Left ventricle myocardium inferior (tissue), 1 donor: ENCODE results near the gene RUVBL2. TPM values are rescaled to one million over a fixed set of nuclear protein-coding genes. Genes with fewer than 3 reads are reported as not detected.

Source experiments
- DNase-seq: peaks from one replicate; pipeline ENCODE4 v3.0.0-alpha.2; 2020
- H3K27ac ChIP-seq: fragments of 200-600 bp; replicated peaks from 2 replicates; pipeline ENCODE4 v1.8.0; 2021
- H3K27me3 ChIP-seq: fragments of 200-600 bp; 2 replicates; pipeline ENCODE4 v1.8.0; 2021; ENCODE audit warnings: low read depth
- H3K36me3 ChIP-seq: fragments of 200-600 bp; 2 replicates; pipeline ENCODE4 v1.8.0; 2021
- H3K4me1 ChIP-seq: fragments of 200-600 bp; 2 replicates; pipeline ENCODE4 v1.8.0; 2021
- H3K4me3 ChIP-seq: fragments of 200-600 bp; 2 replicates; pipeline ENCODE4 v1.8.0; 2021; ENCODE audit warnings: mild to moderate bottlenecking, moderate library complexity
- H3K9me3 ChIP-seq: fragments of 200-600 bp; replicated peaks from 2 replicates; pipeline ENCODE4 v1.8.0; 2021
- intact Hi-C: fragments of 100-400 bp; cut with micrococcal nuclease; formaldehyde crosslinking; loops from one replicate; pipeline ENCODE4 v1.11.0; 2022
- total RNA-seq: library from RNA; stranded (reverse); fragmentation: NEBNext Ultra II Directional; extraction: Animal tissue kit (Norgen Biotek cat#: 25700); gene quantifications from one replicate; pipeline ENCODE4 v1.2.1, GENCODE V29; 2021
- TF ChIP-seq, protein P1 (sequence below): fragments of 200-600 bp; IDR thresholded peaks from 2 replicates; pipeline ENCODE4 v1.8.0; 2021; ENCODE audit warnings: antibody characterized with exemption, mild to moderate bottlenecking, borderline replicate concordance
- donor health status: DM: no; HTN: yes; CAD: no; lungs with severe emphysema.

The RUVBL2 gene
- total RNA-seq, 1 donor from 2014 or later: 44.4 TPM

GRCh38 chr19:48968179-48968661 lies 25.5 kb upstream of the RUVBL2 start:
- intact Hi-C loops: no loop called here
- Histone ChIP-seq H3K36me3 (peaks cover 62% of the 10 kb centered on the region), H3K4me3 (no peak overlapping the region), H3K27ac (peak overlapping the region; percentile 94), H3K9me3 (no peaks in the 10 kb centered on the region), H3K4me1 (peaks cover 79% of the 10 kb centered on the region), H3K27me3 (no peaks in the 10 kb centered on the region)
- DNase-seq: no peak
- TF ChIP-seq, protein P1, sequence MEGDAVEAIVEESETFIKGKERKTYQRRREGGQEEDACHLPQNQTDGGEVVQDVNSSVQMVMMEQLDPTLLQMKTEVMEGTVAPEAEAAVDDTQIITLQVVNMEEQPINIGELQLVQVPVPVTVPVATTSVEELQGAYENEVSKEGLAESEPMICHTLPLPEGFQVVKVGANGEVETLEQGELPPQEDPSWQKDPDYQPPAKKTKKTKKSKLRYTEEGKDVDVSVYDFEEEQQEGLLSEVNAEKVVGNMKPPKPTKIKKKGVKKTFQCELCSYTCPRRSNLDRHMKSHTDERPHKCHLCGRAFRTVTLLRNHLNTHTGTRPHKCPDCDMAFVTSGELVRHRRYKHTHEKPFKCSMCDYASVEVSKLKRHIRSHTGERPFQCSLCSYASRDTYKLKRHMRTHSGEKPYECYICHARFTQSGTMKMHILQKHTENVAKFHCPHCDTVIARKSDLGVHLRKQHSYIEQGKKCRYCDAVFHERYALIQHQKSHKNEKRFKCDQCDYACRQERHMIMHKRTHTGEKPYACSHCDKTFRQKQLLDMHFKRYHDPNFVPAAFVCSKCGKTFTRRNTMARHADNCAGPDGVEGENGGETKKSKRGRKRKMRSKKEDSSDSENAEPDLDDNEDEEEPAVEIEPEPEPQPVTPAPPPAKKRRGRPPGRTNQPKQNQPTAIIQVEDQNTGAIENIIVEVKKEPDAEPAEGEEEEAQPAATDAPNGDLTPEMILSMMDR: no peak

DNA sequence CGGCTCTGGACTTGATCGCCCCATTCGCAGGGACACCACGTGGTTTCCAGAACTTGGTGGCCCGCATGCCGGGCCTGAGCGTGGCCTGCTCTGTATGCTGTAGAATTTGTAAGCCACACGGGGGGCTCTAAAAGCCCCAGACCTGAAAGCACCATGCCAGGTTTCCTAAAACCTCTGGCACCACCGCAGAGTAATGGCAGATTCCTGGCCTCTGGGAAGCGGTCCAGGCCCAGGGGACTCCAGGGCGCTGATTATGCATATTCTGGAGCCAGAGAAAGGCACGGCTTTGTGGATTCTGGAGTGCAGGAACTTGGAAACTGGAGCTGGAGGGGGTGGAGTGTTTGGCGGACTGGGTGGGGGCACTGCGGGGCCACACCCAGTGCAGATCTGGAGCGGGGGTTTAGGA lies 24.9 kb upstream of the RUVBL2 start:
- Histone ChIP-seq H3K27me3 (no peaks in the 10 kb centered on the region), H3K9me3 (no peaks in the 10 kb centered on the region), H3K4me1 (peaks cover 73% of the 10 kb centered on the region), H3K4me3 (no peak overlapping the region), H3K36me3 (peaks cover 68% of the 10 kb centered on the region), H3K27ac (peak overlapping the region; percentile 94)
- DNase-seq: no peak
- intact Hi-C loops: no loop called here
- TF ChIP-seq, protein P1: no peak

DNA sequence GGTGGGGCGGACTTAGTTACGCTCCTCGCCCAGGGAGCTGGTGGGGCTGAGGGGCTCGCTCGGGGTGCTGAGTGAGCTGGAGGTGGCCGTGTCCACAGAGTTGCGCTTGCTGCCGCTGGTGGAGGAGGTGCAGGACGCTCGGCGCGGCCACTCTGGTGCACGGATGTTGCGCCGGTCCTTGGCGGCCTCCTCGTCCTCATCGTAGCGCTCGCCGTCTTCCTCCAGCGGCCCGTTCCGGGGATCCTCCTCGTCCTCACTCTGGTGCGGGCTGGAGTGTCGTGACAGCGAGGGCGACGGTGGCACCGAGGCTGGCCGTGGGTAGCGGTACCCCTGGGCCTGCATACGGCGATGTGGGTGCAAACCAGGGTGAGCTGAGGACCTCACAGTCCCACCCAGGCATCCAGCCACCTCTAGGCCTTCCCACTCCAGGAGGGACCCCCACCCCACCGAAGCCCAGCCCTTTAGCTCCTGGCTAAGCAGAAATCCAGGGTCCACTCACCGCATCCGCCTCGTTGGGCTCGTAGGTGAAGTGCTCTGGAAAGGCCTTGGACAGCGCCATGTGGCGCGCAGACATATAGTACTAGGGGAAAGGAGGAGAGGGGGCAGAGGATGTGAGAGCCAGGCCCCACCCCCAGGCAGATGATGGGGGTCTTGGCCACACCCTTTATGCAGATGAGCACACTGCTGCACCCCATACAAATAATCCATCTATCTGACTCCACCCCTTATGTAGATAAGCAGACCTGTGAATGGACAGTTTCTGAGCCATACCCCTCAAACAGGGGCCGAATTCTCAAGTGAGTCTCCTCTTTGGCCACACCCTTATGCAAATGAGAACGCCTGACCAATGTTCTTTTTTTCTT lies 24.2 kb upstream of the RUVBL2 start:
- peaks cover 66% of the 10 kb centered on the region for H3K4me1 ChIP-seq
- TF ChIP-seq, protein P1: no peak
- no peak for DNase-seq
- intact Hi-C loops: no loop called here
- H3K27me3 ChIP-seq: no peaks in the 10 kb centered on the region
- H3K36me3 ChIP-seq: peaks cover 75% of the 10 kb centered on the region
- no peaks in the 10 kb centered on the region for H3K9me3 ChIP-seq
- H3K27ac ChIP-seq: peak overlapping the region; percentile 94
- H3K4me3 ChIP-seq: no peak overlapping the region

- Histone ChIP-seq H3K27me3 (no peaks in the 10 kb centered on the region), H3K9me3 (no peaks in the 10 kb centered on the region), H3K27ac (peak overlapping the region; percentile 25), H3K36me3 (peaks cover 80% of the 10 kb centered on the region), H3K4me1 (peaks cover 61% of the 10 kb centered on the region), H3K4me3 (no peak overlapping the region)
- intact Hi-C loops: no loop called here
- no peak for DNase-seq
- TF ChIP-seq, protein P1: no peak
Measured at GRCh38 chr19:48970139-48970766, 23.4 kb upstream of the RUVBL2 start.

DNA sequence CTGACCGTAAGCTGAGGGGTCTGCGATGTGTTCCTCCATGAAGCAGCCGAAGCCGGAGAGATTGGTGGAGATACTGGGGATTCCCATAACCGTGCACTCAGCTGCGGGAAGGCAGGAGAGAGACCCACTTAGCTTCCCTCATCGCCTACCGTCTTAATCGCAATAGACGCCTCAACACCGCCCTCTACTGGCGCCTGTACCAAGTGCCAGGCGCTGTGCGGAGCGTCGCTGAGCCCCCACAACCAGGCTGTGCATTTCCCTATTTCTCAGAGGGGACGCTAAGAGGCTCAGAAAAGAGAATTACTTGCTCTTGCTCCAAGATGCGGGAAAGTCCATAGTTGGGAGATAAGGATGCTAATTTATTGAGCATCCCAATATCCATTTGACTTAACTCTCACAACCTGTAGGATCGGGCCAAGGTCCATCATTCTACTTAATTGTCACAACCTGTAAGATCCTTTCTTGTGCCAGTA lies 22.7 kb upstream of the RUVBL2 start:
- TF ChIP-seq, protein P1: peak; percentile 96
- intact Hi-C loops: no loop called here
- H3K4me1 ChIP-seq: peaks cover 53% of the 10 kb centered on the region
- H3K9me3 ChIP-seq: no peaks in the 10 kb centered on the region
- DNase-seq: peak; percentile 81
- peak overlapping the region; percentile 25 for H3K27ac ChIP-seq
- H3K4me3 ChIP-seq: no peak overlapping the region
- peaks cover 85% of the 10 kb centered on the region for H3K36me3 ChIP-seq
- H3K27me3 ChIP-seq: no peaks in the 10 kb centered on the region
